T-cell (primary cell): ENCODE results near the gene GSTO2. TPM values are rescaled to one million over a fixed set of nuclear protein-coding genes. Genes with fewer than 3 reads are reported as not detected.
A peak's percentile ranks its signal among the peaks of the same experiment; 100 is the strongest.

Experiments used
- ATAC-seq, 4 experiments: fragments of 200-7000 bp in 3 of 4; fragments of 150-1000 bp in 1 of 4; cut with Tn5 transposase; replicated peaks in 1 of 4; 1 replicate in 3 of 4; 2 replicates in 1 of 4; pipeline ENCODE4 v1.10.0; 2021; ENCODE audit warnings: moderate library complexity in 3 of 4, mild to moderate bottlenecking in 2 of 4, moderate number of reproducible peaks in 1 of 4
- CTCF ChIA-PET, 2 donors: fragments of 300-600 bp; sonication (Branson Sonifier 250); formaldehyde crosslinking; loops; one replicate each; lab custom pipeline; 2022; ENCODE audit warnings: antibody characterized with exemption in 2 of 2; lab: Charles Lee
- POLR2A ChIA-PET, 2 donors: fragments of 300-600 bp; sonication (Branson Sonifier 250); formaldehyde crosslinking; loops; one replicate each; lab custom pipeline; 2022; ENCODE audit warnings: antibody characterized with exemption in 2 of 2; lab: Charles Lee
- DNase-seq, 35 experiments: peaks; one replicate each; pipeline versions ENCODE4 v3.0.0 to v3.0.0-alpha.2; 2013 to 2023
- H3K27ac ChIP-seq: one replicate; pipeline ENCODE4 v1.5.1; 2013; ENCODE audit warnings: low read length
- H3K27me3 ChIP-seq, 2 experiments: replicated peaks in 1 of 2; 1 replicate in 1 of 2; 2 replicates in 1 of 2; pipeline versions ENCODE4 v1.6.1 to v1.7.0; 2013; ENCODE audit warnings: low read length in 1 of 2, mixed read lengths in 1 of 2; ENCODE audit not compliant: control insufficient read depth in 2 of 2, insufficient read depth in 2 of 2; ENCODE audit errors: extremely low read depth in 1 of 2
- H3K36me3 ChIP-seq, 2 donors: 1 replicate in 1 of 2; 2 replicates in 1 of 2; pipeline versions ENCODE4 v1.6.1 to v1.7.0; 2013; ENCODE audit warnings: low read length in 1 of 2; ENCODE audit not compliant: control insufficient read depth in 2 of 2, insufficient read depth in 1 of 2; ENCODE audit errors: extremely low read depth in 1 of 2
- H3K4me1 ChIP-seq, 2 experiments: 1 replicate in 1 of 2; 2 replicates in 1 of 2; pipeline versions ENCODE4 v1.6.1 to v1.7.0; 2013; ENCODE audit warnings: low read length in 2 of 2, mixed read lengths in 1 of 2; ENCODE audit not compliant: insufficient read depth in 2 of 2, control insufficient read depth in 1 of 2; ENCODE audit errors: extremely low read depth in 1 of 2
- H3K4me3 ChIP-seq, 2 donors: 1 replicate in 1 of 2; 2 replicates in 1 of 2; pipeline versions ENCODE4 v1.5.1 to v1.7.0; 2013; ENCODE audit warnings: mild to moderate bottlenecking in 2 of 2, low read length in 1 of 2, moderate library complexity in 1 of 2; ENCODE audit not compliant: control insufficient read depth in 1 of 2; ENCODE audit errors: extremely low read depth in 1 of 2
- H3K9me3 ChIP-seq: 2 replicates; pipeline ENCODE4 v1.7.0; 2013
- H3K27ac Mint-ChIP-seq, 2 donors: one replicate each; pipeline ENCODE4 v1.8.0; 2020 to 2021; ENCODE audit warnings: mild to moderate bottlenecking in 2 of 2, mixed read lengths in 2 of 2
- H3K27me3 Mint-ChIP-seq, 2 donors: one replicate each; pipeline ENCODE4 v1.8.0; 2021 to 2022; ENCODE audit warnings: mixed read lengths in 2 of 2
- H3K36me3 Mint-ChIP-seq: one replicate; pipeline ENCODE4 v1.8.0; 2021; ENCODE audit warnings: mixed read lengths
- H3K4me1 Mint-ChIP-seq, 3 donors: one replicate each; pipeline ENCODE4 v1.8.0; 2020 to 2022; ENCODE audit warnings: mixed read lengths in 3 of 3, mild to moderate bottlenecking in 1 of 3
- H3K4me3 Mint-ChIP-seq, 3 donors: one replicate each; pipeline ENCODE4 v1.8.0; 2020 to 2022; ENCODE audit warnings: mild to moderate bottlenecking in 3 of 3, mixed read lengths in 3 of 3, moderate library complexity in 3 of 3
- H3K9me3 Mint-ChIP-seq, 3 donors: one replicate each; pipeline ENCODE4 v1.8.0; 2020 to 2022; ENCODE audit warnings: mixed read lengths in 3 of 3
- WGBS: methylation state at CpG from one replicate; pipeline ENCODE4 v1.1.5; 2013; ENCODE audit warnings: missing lambda C conversion rate; ENCODE audit not compliant: insufficient coverage; 5-methylcytosine and 5-hydroxymethylcytosine counted together
- total RNA-seq, 35 experiments: library from RNA in 6 of 35; stranded (reverse) in 6 of 35; fragments of 120-200 nt in 1 of 35; gene quantifications; one replicate each; pipeline versions ENCODE4 v1.2.1 to v1.2.4 and lab custom pipeline; 2013 to 2026

GSTO2 gene
- total RNA-seq, 5 donors from 2014 or later (not counting 1 experiment from before 2014, with no cell fraction given) = 0.60 to 2.4 (median 1.9) TPM

GRCh38 chr10:104299031-104299904, 30.3 kb downstream of the GSTO2 start:
- CTCF ChIA-PET = interaction anchor here (0.8 to 1.3 kb wide), 5 partner anchors 10 to 37 kb away, joined by 3 read pairs; no protein-coding TSS in a partner anchor
- H3K27me3 Mint-ChIP-seq = peaks cover 0 to 11% of the 10 kb centered on the region in 2 donors
- Histone ChIP-seq H3K27me3 (peaks cover 0 to 9% of the 10 kb centered on the region in 2 experiments), H3K9me3 (no peaks in the 10 kb centered on the region), H3K4me1 (peaks cover 25% of the 10 kb centered on the region in 2 experiments), H3K4me3 (no peak overlapping the region), H3K27ac (no peak overlapping the region), H3K36me3 (no peaks in the 10 kb centered on the region)
- no peaks in the 10 kb centered on the region for H3K9me3 Mint-ChIP-seq
- H3K4me3 Mint-ChIP-seq = no peak overlapping the region
- H3K4me1 Mint-ChIP-seq = peaks cover 34 to 40% (median 39%) of the 10 kb centered on the region in 3 donors
- ATAC-seq = no peak
- no peaks in the 10 kb centered on the region for H3K36me3 Mint-ChIP-seq
- WGBS = 75% methylated on average over 11 of the region's 13 CpGs
- no peak for DNase-seq
- H3K27ac Mint-ChIP-seq = no peak overlapping the region
- POLR2A ChIA-PET = interaction anchor here in 1 of 2 donors (0.8 kb wide), 1 partner anchor 53 kb away, joined by 3 read pairs; no protein-coding TSS in a partner anchor

DNA sequence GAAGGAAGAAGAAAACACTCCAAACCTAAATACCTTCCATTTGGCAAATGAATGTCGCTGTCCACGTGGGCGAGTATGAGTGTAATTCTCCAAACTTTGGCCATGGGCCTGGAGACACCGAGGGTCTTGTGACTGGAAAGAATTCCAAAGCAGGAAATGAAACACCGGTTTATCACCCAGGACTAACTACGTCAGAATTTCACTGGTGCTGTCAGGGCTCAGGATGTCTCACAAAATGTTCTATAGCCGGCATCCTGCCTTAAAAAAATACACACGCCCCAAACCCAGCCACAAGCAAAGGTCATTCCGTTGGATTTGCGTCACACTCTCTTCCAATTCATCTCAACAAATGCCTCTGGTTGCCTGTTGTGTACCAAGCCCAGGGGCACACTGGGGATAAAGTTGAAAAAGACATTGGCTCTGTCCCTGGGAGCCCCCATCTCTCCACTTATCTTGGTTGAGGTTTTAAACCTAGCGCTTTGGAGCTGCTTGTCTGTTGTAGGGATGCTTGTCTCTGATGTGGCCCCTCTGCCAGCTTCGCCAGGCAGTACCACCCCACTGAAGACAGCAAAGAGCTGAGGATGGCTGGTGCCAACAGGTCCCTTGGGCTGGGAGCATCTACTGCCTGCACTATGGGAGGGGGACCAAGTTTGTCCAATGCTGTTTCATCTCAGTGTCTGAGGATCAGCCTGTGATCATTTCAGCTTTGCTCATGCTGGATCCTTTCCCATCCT, 31.2 kb downstream of the GSTO2 start:
- Mint-ChIP-seq H3K27ac (peak overlapping the region in 1 of 2 donors; percentile 80), H3K4me1 (peaks cover 41 to 49% (median 48%) of the 10 kb centered on the region in 3 donors), H3K4me3 (peak overlapping the region in 1 of 3 donors; percentile 72), H3K9me3 (no peaks in the 10 kb centered on the region), H3K27me3 (peaks cover 0 to 11% of the 10 kb centered on the region in 2 donors), H3K36me3 (no peaks in the 10 kb centered on the region)
- no peaks in the 10 kb centered on the region for H3K36me3 ChIP-seq
- H3K4me1 ChIP-seq = peaks cover 30 to 34% of the 10 kb centered on the region in 2 experiments
- peaks cover 0 to 9% of the 10 kb centered on the region in 2 experiments for H3K27me3 ChIP-seq
- 84% methylated on average over 6 of the region's 12 CpGs for WGBS
- CTCF ChIA-PET = interaction anchor here (0.8 to 1.3 kb wide), 4 partner anchors 11 to 50 kb away, joined by 3 read pairs; no protein-coding TSS in a partner anchor
- peak in 2 of 4 experiments; percentile 25 to 76 for ATAC-seq
- POLR2A ChIA-PET = no interaction called here
- H3K4me3 ChIP-seq = no peak overlapping the region
- DNase-seq = peak in 11 of 35 experiments; percentile 19 to 65 (median 32)
- H3K27ac ChIP-seq = no peak overlapping the region
- no peaks in the 10 kb centered on the region for H3K9me3 ChIP-seq

GRCh38 chr10:104300736-104301292, 31.8 kb downstream of the GSTO2 start:
- ATAC-seq = peak; percentile 15 to 55 (median 44)
- Mint-ChIP-seq H3K4me3 (peak overlapping the region in 2 of 3 donors; percentile 13 to 72), H3K36me3 (no peaks in the 10 kb centered on the region), H3K9me3 (no peaks in the 10 kb centered on the region), H3K4me1 (peaks cover 46 to 54% (median 52%) of the 10 kb centered on the region in 3 donors), H3K27ac (peak overlapping the region; percentile 70 to 80), H3K27me3 (peaks cover 0 to 11% of the 10 kb centered on the region in 2 donors)
- CTCF ChIA-PET = interaction anchor here in 1 of 2 donors (1.3 kb wide), 1 partner anchor 50 kb away, joined by 3 read pairs; no protein-coding TSS in a partner anchor
- POLR2A ChIA-PET = no interaction called here
- peak in 4 of 35 experiments; percentile 24 to 49 (median 26) for DNase-seq
- H3K27ac ChIP-seq = no peak overlapping the region
- 64% methylated on average over 4 of the region's 7 CpGs for WGBS
- peaks cover 34 to 40% of the 10 kb centered on the region in 2 experiments for H3K4me1 ChIP-seq
- no peaks in the 10 kb centered on the region for H3K36me3 ChIP-seq
- H3K27me3 ChIP-seq = peaks cover 0 to 9% of the 10 kb centered on the region in 2 experiments
- H3K9me3 ChIP-seq = no peaks in the 10 kb centered on the region
- H3K4me3 ChIP-seq = no peak overlapping the region

DNA sequence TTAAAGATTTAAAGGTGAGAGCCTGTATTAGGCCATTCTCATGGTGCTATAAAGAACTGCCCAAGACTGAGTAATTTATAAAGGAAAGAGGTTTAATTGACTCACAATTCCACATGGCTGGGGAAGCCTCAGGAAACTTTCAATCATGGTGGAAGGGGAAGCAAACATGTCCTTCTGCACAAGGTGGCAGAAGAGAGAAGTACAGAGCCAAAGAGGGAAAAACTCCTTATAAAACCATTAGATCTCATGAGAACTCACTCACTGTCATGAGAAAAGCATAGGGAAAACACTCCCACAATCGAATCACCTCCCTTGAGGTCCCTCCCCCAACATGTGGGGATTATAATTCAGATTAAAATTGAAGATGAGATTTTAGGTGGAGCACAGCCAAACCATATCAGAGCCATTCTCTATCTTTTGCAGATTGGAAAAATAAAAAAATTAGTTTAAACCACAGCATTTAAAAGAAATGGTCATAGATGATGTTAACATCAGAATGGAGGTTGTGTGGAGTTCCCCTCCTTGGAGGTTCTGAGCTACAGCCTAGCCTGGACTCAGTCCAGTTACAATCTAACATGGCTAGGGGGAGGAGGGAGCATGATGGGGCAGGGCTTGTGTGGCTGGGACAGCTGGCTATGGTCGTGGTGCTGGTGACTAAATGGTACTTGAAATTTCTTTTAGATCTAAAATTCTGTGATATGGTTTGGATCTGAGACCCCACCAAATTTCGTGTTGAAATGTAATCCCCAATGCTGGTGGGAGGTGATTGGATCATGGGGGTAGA, 33.1 kb downstream of the GSTO2 start:
- 76% methylated on average over 2 of the region's 3 CpGs for WGBS
- Histone ChIP-seq H3K9me3 (no peaks in the 10 kb centered on the region), H3K4me1 (peaks cover 45 to 52% of the 10 kb centered on the region in 2 experiments), H3K4me3 (no peak overlapping the region), H3K36me3 (no peaks in the 10 kb centered on the region), H3K27ac (no peak overlapping the region), H3K27me3 (peaks cover 0 to 9% of the 10 kb centered on the region in 2 experiments)
- no peak for DNase-seq
- no peaks in the 10 kb centered on the region for H3K36me3 Mint-ChIP-seq
- no peaks in the 10 kb centered on the region for H3K9me3 Mint-ChIP-seq
- H3K4me1 Mint-ChIP-seq = peaks cover 58 to 67% (median 65%) of the 10 kb centered on the region in 3 donors
- H3K27ac Mint-ChIP-seq = no peak overlapping the region
- no peak overlapping the region for H3K4me3 Mint-ChIP-seq
- peaks cover 0 to 10% of the 10 kb centered on the region in 2 donors for H3K27me3 Mint-ChIP-seq
- no peak for ATAC-seq
- ChIA-PET POLR2A (no interaction called here), CTCF (interaction anchor here (0.6 to 2.5 kb wide), 6 partner anchors 10 to 52 kb away, joined by 3 to 14 read pairs (median 5); partner anchors contain the start of genes CFAP58 (in 2 of the 2) and ITPRIP (in 1 of the 2))

DNA sequence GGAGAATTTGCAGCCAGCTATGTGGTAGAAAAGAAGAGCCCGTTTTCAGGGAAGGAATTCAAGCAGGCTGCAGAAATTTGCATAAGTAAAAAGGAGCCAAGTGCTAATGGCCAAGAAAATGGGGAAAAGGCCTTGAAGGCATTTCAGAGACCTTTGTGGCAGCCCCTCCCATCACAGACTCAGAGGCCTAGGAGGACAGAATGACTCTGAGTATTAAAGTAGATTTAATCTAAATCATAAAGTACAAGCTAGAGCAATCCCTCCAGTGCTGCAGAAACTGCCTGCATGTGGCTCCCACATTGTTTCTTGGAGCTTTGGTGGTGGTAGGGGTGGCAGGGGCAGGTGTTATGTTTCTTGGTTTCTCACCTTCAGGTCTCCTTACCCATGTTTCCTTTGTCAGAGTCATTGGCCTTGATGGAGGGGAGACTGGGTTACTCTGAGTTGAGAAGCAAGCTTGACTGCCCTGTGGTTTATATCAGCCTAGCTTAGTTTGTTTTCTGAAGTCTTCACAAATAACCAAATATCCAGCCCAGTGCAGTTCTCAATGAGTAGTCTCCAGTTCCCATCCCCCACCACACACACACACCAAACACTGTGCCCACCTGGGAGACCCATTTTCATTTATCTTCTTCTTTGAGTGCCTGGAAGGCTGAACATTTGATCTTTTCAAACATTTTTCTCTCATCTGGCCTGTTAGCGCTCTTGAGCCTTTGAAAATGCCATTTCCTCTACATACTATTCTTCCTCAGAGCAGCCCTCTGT, 34.8 kb downstream of the GSTO2 start:
- peaks cover 75 to 83% (median 82%) of the 10 kb centered on the region in 3 donors for H3K4me1 Mint-ChIP-seq
- no peaks in the 10 kb centered on the region for H3K9me3 ChIP-seq
- H3K4me3 Mint-ChIP-seq = no peak overlapping the region
- ChIA-PET POLR2A (interaction anchor here in 1 of 2 donors (1.3 kb wide), 1 partner anchor 48 kb away, joined by 3 read pairs; no protein-coding TSS in a partner anchor), CTCF (interaction anchor here (0.6 to 2.5 kb wide), 15 partner anchors 9 to 214 kb away, joined by 3 to 16 read pairs (median 4); partner anchors contain the start of gene CFAP58 (in 2 of the 2))
- peak in 1 of 4 experiments; percentile 30 for ATAC-seq
- no peak overlapping the region for H3K4me3 ChIP-seq
- H3K36me3 Mint-ChIP-seq = no peaks in the 10 kb centered on the region
- H3K27ac ChIP-seq = peak overlapping the region; percentile 34
- H3K27me3 Mint-ChIP-seq = peaks cover 0 to 9% of the 10 kb centered on the region in 2 donors
- H3K4me1 ChIP-seq = peaks cover 59 to 68% of the 10 kb centered on the region in 2 experiments
- no CpG with 5 or more reads among the region's 2 CpGs for WGBS
- peak overlapping the region; percentile 68 to 80 for H3K27ac Mint-ChIP-seq
- H3K27me3 ChIP-seq = peaks cover 0 to 4% of the 10 kb centered on the region in 2 experiments
- DNase-seq = peak in 6 of 35 experiments; percentile 24 to 62 (median 26)
- H3K9me3 Mint-ChIP-seq = no peaks in the 10 kb centered on the region
- no peaks in the 10 kb centered on the region for H3K36me3 ChIP-seq
